Activated CD4-positive, alpha-beta T cell treated with anti-CD3 and anti-CD28 coated beads for 24 hours (primary cell): ENCODE measurements around the gene DDX31.
"Not testable (repeated sequence)": the region's sequence is repeated elsewhere in the genome, so short reads cannot be mapped to it uniquely, and the experiment has no call there.

Source experiments
- DNase-seq, 2 donors: peaks; one replicate each; pipeline ENCODE4 v3.0.0-alpha.2; 2020; ENCODE audit warnings: low read depth in 2 of 2

Gene DDX31

DNA sequence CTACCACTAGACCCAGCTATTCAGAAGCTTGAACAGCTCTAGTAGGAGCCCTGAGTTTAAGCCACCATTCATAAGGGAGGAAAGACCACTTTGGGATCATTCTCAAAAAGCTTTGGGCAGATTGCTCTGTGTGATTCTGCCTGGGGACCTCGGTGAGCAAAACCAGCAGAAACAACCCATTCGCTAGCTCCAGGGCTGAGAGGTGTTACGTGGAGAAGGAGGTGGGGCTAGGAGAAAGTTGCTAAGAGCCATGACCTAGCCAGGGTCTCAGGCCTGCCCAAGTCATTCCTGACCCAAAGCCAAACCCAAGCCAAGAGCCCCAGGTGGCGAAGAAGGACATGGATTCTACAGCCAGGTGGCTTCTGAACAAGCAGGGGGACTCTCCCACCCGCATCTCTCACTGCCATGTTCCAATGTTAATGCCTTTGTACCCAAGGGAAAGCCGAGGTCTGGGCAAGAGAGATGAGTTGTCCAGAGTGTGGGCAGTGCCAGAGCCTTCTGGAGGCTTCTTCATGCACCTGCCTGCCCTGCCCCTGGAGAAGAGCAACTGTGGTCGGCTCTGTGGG lies 91.3 kb downstream of the DDX31 start:
- no peak for DNase-seq

DNA sequence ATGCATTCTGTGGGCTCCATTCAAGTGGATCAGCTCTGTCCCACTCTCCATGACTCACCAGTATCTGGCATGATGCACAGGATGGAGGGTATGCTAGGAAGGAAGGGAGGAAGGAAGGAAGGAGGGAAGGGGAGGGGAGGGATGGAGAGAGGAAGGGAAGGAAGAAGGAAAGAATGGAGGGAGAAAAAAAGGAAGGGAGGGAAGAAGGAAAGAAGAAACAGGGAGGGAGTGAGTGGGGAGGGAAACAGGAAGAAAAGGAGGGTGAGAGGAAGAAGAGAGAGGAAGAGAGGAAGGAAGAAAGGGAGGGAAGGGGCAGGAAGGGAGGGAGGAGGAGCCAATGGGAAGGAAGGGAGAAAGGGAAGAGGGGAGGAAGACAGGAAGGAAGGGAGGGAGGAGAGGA lies 92.7 kb downstream of the DDX31 start:
- no peak for DNase-seq

DNA sequence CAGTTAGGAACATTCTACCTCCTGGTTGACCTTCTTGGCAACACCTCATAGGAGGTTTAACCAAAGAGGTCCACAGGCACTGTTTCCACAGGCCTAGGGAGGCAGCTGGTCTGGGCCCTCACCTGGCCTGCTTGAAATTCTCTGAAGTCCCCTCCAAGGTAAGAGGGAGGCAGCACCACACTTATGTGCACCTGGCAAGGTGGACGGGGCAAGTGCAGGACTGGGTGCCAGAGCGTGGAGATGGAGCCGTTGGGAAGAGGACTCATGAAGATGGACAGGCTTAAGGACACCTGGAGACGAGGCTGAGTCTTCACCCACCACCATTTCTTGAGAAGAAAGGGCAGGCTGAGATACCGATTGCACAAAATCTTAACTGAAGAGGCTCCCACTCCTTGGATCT lies 94.0 kb downstream of the DDX31 start:
- no peak for DNase-seq

DNA sequence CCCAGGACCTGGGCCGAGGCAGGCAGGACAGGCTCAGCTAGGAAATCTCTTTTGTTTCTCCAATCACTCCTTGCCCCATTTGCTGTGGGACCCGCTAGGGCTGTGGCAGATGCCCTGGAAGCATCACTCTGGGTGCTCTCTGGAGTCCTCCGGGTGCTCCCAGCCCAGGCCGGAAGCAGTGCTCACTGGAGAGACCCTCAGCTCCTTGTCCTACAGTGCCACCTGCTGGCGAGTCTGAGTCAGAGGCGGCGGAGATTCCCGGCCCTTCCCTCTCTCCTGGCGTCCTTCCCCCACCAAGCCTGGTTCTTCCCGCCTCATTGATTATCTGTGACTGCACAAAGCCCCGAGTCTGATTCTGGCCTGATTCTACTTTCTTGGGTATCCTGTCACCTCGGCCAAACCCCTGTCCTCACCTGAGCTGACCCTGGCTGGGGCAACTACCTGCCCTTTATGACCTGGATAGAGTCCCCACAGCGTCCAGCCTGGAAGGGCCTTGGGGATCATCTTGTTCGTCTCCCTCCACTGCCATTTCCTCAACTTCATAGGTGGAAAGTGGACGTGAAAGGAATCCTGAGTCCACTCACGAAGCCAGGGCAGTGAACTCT lies 94.7 kb downstream of the DDX31 start:
- DNase-seq, result peak in 1 of 2 donors; percentile 38

DNA sequence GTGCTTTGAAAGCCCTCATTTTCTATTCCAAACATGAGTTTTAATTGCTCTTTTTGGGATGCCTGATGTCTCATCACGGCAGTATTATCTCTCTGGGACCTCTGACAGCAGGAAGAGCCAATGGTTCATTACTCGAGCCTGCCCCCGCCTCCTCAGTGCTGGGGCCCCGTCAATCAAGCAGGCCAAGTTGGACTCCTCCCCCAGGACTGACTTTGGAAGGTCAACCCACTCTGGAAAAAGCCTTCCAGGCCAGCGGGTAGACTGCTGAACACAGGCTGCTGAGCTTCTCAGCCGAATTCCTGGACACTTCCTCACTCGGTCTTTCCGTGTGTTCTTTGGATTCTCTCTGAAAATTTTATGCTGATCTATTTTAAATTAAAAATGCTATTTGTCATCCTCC lies 96.9 kb downstream of the DDX31 start:
- DNase-seq, result no peak

DNA sequence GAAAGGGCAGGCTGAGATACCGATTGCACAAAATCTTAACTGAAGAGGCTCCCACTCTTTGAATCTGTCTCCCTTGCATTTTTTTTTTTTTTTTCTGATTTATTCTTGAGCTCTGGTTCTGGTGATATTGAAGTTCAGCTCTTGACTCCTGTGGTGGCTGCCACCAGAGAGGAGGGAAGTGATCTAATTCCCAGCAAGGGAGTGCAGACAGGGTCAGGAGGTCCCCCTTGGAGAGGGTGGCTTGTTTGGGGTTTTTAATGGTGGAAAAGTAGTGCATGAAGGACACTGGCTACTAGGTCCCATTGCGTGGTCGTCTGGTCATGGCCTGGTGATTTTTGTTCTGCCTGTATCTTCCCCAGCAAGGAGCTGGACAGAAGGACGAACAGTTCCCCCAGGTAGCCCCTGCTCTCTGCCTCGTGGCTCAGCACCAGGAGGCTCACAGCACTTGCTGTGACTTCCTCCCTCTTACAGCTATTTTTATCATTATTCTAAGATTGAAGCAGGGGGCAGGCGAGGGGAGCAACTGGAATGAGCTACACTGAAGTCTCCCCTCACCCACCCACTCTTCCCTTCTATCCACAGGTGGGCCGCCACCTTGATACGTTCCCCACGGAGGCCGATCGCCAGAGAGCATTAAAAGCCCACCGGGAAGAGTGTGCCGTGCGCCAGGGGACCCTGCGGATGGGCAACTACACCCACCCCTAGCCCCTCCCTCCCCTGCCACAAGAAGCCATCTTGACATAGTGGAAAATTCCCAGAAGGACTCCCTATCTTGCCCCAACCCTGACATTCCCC lies 97.8 kb downstream of the DDX31 start:
- no peak for DNase-seq

DNA sequence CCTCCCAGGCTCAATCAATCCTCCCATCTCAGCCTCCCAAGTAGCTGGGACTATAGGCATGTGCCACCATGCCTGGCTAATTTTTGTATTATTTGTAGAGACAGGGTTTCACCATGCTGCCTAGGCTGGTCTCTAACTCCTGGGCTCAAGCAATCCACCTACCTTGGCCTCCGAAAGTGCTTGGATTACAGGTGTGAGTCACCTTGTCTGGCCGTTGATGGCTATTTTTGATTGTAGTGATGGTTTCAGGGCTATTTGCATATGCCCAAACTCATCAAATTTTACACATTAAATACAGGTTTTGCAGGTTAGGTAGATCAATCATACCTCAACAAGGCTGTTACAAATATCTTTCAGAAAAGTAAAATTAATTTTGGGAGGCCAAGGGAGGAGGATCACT lies 101.0 kb downstream of the DDX31 start:
- not testable (repeated sequence) for DNase-seq

DNA sequence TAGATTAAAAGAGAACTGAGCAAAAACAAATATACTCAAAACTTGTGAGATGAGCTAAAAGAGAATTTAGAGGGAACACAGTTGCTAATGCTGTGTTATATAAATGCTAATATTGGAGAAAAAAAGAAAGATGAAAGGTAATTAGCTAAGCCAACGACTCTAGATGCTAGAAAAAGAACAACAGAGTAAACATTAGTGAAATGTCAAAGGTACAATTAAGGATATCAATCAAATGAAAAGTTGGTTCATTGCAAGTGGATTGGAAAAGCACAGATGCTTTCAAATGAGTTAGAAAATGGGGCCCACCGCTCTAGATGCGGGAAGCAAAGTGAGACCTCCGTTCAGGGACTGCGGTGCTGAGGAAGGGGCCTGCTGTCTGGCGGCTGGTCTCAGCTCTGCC lies 105.3 kb downstream of the DDX31 start:
- no peak for DNase-seq

DNA sequence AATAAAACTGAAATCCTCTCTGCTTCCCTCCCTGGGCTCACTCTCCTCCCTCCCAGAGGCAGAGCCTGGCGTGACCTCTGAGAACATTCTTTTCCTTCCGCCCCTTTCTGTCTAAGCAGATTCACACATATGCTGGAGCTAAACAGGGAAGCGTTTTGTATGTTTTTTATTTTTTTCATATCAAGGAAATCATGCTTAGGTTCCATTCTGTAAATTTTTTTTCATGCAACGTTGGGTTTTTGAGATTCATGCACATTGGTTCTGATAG lies 107.5 kb downstream of the DDX31 start:
- no peak for DNase-seq

DNA sequence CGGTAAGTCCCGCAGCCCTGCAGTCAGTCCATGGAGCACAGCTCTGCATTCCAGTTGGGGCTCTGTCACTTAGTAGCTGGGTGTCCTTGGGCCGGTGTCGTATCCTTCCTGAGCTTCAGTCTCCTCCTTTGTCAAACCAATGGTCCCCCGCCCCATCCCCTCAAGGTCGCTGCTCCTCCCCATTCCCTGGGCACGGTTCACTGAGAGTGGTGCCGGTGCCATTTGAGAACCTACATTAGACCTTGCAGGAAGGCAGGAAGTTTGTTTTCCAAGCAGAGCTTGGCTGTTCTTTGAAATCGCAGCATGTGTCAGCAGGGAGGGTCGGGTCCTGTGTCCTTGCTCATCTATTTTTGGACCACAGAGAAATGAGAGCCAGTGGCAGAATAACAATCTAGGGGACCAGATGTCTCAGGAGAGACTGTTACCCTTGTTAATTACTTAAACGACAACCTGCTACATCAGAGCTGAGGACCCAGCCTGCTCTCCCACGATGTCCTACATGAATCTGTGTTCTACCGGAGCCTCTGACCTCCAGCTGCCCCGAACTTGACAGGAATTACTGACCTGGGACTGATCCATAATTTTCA lies 109.1 kb downstream of the DDX31 start:
- no peak for DNase-seq

DNA sequence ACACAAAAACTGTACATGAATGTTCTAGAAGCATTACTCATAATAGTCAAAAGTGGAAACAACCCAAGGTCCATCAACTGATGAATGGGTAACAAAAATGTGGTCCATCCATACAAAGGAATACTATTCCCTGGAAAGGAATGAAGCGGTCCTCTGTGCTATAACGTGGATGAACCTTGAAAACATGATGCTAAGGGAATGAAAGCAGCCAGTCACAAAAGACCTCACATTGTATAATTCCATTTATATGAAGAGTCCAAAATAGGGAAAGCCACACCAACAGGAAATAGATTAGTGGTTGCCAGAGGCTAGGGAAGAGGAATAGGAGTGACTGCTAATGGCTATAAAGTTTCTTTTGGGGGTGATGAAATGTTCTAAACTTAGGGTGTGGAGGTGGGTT lies 110.1 kb downstream of the DDX31 start:
- no peak for DNase-seq

DNA sequence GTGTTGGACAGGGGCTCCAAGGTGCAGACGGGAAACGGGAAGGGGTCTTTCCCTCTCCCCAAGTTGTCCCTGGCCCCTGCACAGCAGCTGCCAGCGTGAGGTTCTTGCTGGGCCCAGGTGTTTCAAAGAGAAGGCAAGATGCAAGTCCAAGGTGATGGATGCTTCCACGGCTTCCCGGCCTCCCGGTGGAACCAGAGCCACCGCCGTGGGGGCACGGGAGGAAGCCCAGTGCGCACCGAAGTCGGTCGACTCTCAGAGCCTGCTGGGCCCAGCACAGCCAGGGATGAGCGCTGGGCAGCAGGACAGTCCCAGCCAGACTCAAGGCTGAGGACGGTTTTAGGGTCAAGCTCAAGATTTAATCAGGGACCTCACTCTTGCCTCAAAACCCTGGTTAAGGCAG lies 112.6 kb downstream of the DDX31 start:
- no peak for DNase-seq

DNA sequence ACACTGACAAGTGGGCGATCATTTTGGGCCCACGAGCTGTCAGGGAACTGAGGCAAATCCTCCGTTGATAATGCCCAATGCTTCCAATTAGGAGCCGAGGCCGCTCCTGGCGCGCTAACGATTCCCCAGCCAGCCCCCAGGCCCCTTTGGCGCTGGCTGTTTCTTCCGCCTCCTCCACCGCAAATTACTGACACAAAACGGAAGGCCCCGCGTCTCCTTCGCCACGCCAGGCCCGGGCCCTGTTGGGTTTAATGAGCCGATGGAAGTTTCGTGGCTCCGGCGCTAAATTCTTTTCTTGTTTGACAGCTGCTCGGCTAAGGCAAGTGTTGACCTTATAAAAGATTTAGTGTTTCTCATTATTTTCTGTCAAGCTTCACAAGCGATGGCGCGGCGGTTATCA lies 113.1 kb downstream of the DDX31 start:
- no peak for DNase-seq

DNA sequence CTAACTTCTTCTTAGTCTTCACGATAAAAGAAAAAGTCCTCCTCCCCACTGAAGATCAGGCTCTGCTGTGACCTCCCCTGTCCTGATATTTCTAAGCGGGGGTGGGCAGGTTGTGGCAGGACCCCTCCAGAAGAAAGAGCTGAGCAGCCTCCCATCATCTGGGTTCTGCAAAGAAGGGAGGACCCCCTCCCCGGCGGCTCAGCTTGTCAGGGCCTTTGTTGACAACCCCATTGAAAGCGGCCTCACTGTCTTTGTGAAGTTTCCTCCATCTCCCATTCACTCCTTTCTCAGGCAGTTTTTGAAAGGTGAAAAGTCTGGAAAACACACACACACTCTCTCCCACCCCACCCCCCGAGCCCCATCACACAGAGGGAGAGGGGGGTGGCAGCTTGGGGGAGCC lies 113.5 kb downstream of the DDX31 start:
- no peak for DNase-seq

DNA sequence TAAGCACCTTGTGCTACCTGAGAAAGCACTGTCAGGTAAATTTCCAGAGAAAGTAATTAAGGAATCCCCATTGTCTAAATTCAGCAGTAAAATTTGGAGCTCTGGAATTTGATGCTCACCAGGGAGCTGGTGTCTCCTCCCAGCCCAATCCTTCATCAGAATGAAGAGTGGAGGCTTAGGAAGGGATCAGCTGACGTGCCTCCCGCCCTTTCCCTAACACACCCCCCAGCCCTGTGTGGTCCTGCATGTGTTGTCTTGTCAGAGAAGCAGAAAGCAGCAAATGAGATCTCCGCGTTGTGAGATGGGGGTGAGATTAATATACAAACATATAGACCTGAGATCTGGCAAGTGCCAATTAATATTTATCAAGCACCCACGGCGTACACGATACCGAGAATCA lies 114.3 kb downstream of the DDX31 start:
- DNase-seq, result no peak

DNA sequence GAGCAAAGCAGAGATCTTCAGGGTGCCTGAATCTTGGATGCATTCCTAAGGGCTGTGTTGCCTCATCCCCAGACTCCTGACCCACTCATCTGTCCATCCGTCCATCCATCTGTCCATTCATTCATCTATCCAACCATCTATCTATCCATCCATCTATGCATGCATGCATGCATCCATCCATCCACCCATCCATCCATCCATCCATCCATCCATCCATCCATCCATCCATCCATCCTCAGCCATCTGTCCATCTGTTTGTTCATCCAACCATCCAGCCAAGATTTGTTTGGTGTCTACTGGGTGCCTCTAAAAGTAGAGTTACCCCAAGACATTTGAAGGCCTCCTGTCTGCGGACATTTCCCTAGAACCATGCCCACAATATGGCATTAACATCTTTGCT lies 115.0 kb downstream of the DDX31 start:
- no peak for DNase-seq

DNA sequence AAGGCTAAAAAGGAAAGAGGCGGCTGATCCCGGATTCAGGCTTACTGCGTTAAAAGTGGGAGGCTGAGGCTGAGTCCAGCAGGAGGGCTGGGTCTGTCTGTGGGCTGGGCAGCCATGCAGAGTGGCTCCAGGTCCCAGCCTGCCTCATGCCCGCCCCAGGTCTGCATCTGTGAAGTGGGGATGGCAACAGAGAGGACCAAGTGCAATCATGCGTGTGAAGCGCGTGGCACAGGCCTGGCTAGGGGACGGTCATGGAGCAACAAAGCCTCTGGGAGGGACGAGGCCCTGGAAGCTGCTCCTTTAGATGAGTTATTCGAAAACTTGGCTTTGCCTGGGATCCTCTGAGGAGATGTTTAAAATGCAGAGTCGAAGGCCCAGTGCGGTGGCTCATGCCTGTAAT lies 117.7 kb downstream of the DDX31 start:
- DNase-seq, result no peak

DNA sequence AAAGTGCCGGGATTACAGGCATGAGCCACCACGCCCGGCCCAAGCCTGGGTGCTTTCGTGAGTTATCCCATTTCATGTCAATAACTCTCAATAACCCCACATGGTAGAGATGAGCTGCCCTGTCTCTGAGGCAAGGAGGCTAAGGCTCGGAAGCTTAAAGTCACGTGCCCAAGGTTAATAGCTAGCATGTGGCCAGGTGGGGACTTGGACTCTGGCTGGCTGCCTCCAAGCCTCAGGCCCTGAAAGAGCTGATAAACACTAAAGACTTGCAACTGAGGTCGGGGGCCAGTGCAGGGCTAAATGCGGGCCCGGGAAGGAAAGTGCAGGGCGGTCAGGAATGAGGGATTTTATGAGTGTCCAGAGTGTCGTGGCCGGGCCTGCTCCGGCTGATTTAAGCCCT lies 118.2 kb downstream of the DDX31 start:
- DNase-seq, result no peak

DNA sequence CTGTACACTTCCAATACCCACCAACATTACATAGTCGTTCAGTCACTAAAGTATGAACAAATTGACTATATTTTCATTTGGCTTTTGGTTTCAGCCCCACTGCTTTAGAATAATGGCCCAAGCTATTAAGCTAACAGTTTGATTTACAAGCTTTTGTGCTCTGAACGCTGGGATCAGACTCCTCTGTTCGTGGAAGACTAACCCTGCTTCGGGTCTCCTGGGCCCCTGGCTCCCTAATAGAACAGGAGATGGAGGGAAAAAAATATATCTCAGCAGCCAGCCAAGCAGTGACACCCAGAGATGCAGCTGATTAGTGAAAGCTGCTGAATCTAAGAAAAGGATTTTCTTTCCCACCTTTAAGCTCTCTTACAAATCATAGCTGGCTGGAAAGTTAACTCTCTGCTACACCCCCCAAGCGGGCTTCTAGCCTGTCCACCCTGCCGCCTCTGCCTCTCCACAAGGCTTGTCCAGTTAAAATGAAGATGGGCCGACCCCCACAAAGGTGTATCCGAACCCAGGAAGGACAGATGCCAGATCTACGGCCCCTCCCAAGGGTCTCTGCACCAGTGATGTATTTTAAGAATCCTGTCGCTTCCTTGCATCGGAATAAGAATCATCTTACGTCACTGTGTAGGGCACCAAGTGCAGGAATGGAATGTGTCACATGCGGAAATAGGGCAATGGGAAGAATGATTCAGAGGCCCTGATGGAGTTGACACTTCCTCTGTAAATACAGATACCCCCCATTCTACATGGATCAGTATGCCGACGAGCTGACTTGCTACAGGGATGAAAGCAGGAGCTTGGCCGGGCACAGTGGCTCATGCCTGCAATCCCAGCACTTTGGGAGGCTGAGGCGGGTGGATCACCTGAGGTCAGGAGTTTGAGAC lies 120.8 kb downstream of the DDX31 start:
- no peak for DNase-seq

DNA sequence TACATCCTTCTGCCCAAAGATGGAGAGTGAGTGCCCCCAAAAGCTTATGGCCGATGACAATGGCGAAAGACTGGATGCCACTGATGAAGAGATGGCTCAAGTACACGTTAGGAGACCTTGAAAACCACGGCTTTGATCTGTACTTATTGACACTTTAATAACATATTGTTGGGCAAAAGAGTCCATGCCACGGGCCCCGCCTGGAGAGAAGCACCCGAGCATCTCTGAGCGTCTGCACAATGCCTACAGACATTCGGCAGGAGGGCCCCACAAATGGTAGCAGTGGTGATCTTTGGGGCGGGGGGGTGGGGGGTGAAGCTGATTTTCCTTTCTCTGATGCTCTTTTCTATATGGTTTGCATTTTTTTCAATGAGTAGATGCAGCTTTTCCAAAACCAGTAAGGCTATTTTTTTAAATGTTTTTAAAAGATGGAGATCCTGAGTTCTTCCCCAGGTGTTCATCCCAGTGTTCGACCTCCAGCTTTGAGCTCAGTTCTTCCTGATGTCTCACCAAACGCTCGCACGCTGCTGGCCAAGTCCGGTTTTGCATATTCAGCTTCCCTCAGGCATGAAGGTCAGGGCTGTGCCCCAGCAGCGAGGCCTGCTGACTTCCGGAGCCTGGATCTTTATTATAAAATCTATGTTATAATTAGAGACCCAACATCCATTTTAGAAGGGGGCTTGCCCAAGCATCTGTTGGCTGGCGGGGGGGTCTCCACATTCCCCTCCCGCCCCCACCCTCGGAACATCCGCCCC lies 121.6 kb downstream of the DDX31 start:
- no peak for DNase-seq

DNA sequence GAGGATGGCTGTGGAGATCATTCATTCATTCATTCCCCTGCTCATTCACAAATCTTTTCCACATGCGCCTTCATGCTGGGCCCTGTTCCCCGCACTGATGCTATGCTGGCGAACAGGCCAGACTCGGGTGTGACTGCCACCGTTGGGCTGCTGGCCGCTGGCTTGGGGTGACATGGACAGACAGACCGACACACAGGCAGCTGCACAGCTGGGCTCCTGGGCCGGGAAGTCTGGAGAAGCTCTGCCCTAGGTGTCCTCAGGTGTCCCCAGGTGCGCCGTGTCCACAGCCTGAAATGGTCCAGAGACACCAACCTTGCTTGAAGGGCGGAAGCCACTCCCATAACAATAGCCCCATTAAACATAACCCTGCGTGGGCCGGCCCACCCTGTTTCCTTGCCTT lies 122.3 kb downstream of the DDX31 start:
- no peak for DNase-seq

DNA sequence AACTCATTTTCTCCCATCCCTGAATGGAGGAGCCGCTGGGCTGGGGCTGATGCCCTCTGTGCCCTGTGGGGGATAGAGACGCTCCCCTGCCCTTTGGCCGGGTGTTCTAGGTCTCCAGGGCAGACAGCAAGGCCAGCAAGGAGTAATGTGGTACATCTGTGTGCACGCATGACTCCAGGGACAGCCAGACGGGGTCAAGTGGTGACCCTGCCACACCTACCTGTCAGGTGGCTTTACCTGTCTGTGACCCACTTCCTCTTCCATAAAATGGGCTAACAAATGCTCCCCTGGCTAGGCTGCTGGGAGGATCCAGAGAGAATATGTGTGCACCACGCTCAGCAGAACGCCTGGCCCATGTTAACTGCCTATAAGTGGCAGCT lies 122.7 kb downstream of the DDX31 start:
- no peak for DNase-seq
